ENCODE measurements around the gene BABAM2. TPM values are rescaled to one million over a fixed set of nuclear protein-coding genes. Genes with fewer than 3 reads are reported as not detected.

Gene BABAM2
- total RNA-seq, 1 experiment from 2014 or later: 27.1 TPM

DNA sequence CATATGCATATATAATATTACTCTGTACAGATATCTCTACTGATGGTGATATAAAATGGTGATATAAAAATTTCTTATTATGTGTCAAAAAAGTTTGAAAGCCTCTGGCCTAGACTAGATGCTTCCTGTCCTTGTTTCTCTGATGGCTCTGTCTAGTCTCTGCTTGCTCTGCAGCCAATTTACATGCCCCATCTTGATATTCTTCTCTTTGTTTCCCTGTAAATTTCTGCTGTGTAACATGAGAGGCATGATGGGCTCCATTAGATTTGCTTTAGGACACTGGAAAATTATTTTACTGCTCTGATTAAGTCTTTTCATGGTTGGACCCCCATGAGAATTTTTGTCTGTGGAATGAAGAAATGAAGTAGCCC, 24.3 kb downstream of the BABAM2 start:
- Histone ChIP-seq H2BK12ac (ENCODE audit: insufficient read length, low read depth, low read length) (no peak overlapping the region), H3T11ph (ENCODE audit: low read length) (no peak overlapping the region), H3K27me3 (ENCODE audit: insufficient read depth, low read length) (no peaks in the 10 kb centered on the region), H4K20me1 (ENCODE audit: control insufficient read depth, insufficient read depth, insufficient read length) (no peaks in the 10 kb centered on the region), H3K23me2 (ENCODE audit: insufficient read length, low read depth, low read length, poor library complexity, severe bottlenecking) (no peaks in the 10 kb centered on the region), H2AFZ (ENCODE audit: low read length) (no peak overlapping the region), H2BK15ac (ENCODE audit: low read depth, low read length) (no peak overlapping the region), H4K91ac (ENCODE audit: insufficient read length, low read depth, low read length) (no peak overlapping the region), H3K4me1 (ENCODE audit: insufficient read depth, low read length) (no peaks in the 10 kb centered on the region), H2BK5ac (ENCODE audit: insufficient read length, low read length) (no peak overlapping the region), H2BK120ac (ENCODE audit: low read depth, low read length, poor library complexity, severe bottlenecking) (no peak overlapping the region), H3K9me3 (ENCODE audit: control insufficient read depth, low read depth, low read length) (no peaks in the 10 kb centered on the region), H3K79me1 (ENCODE audit: insufficient read depth, low read depth, low read length, poor library complexity, severe bottlenecking) (no peaks in the 10 kb centered on the region), H3K56ac (ENCODE audit: insufficient read length, low read depth, low read length) (no peak overlapping the region), H3K23ac (ENCODE audit: insufficient read length, low read depth, low read length) (no peak overlapping the region), H3K18ac (ENCODE audit: insufficient read length, low read depth, low read length) (no peak overlapping the region), H3K79me2 (ENCODE audit: insufficient read depth, low read length) (no peaks in the 10 kb centered on the region), H3K14ac (ENCODE audit: insufficient read depth, low read length) (no peak overlapping the region), H3K4ac (ENCODE audit: low read depth, low read length) (no peak overlapping the region), H2AK5ac (ENCODE audit: insufficient read length, low read length) (no peak overlapping the region), H3K27ac (ENCODE audit: insufficient read length, low read depth, low read length) (no peak overlapping the region), H3K4me2 (ENCODE audit: insufficient read depth, insufficient read length, low read length) (no peak overlapping the region), H3K9ac (ENCODE audit: extremely low read depth, insufficient read length, low read length) (no peak overlapping the region), H2BK20ac (ENCODE audit: low read depth, low read length, poor library complexity, severe bottlenecking) (no peak overlapping the region), H4K8ac (replicated peaks; ENCODE audit: insufficient read length, low read depth, low read length) (no peak overlapping the region), H4K5ac (ENCODE audit: insufficient read length, low read depth, low read length) (no peak overlapping the region)
- TF ChIP-seq, protein P1, sequence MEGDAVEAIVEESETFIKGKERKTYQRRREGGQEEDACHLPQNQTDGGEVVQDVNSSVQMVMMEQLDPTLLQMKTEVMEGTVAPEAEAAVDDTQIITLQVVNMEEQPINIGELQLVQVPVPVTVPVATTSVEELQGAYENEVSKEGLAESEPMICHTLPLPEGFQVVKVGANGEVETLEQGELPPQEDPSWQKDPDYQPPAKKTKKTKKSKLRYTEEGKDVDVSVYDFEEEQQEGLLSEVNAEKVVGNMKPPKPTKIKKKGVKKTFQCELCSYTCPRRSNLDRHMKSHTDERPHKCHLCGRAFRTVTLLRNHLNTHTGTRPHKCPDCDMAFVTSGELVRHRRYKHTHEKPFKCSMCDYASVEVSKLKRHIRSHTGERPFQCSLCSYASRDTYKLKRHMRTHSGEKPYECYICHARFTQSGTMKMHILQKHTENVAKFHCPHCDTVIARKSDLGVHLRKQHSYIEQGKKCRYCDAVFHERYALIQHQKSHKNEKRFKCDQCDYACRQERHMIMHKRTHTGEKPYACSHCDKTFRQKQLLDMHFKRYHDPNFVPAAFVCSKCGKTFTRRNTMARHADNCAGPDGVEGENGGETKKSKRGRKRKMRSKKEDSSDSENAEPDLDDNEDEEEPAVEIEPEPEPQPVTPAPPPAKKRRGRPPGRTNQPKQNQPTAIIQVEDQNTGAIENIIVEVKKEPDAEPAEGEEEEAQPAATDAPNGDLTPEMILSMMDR (conservative IDR thresholded peaks at IDR 0.05): no peak
- DNase-seq: no peak
- H3K27me3 Mint-ChIP-seq (ENCODE audit: low read depth): no peaks in the 10 kb centered on the region
- H3K4me3 Mint-ChIP-seq: no peak overlapping the region
- no peaks in the 10 kb centered on the region for H3K9me3 Mint-ChIP-seq
- no peak overlapping the region for H3K27ac Mint-ChIP-seq
- no peaks in the 10 kb centered on the region for H3K36me3 Mint-ChIP-seq (ENCODE audit: insufficient read depth in 1 of 3, low read depth in 3 of 3)
- H3K4me1 Mint-ChIP-seq: no peaks in the 10 kb centered on the region

All from H9 (cell line).